GM21529 (cell line): ENCODE results near the gene CADPS.

Experiments used
- ATAC-seq: cut with Tn5 transposase; IDR thresholded peaks from one replicate; pipeline ENCODE4 v1.9.1; 2021; ENCODE audit not compliant: unreplicated experiment

The CADPS gene

DNA sequence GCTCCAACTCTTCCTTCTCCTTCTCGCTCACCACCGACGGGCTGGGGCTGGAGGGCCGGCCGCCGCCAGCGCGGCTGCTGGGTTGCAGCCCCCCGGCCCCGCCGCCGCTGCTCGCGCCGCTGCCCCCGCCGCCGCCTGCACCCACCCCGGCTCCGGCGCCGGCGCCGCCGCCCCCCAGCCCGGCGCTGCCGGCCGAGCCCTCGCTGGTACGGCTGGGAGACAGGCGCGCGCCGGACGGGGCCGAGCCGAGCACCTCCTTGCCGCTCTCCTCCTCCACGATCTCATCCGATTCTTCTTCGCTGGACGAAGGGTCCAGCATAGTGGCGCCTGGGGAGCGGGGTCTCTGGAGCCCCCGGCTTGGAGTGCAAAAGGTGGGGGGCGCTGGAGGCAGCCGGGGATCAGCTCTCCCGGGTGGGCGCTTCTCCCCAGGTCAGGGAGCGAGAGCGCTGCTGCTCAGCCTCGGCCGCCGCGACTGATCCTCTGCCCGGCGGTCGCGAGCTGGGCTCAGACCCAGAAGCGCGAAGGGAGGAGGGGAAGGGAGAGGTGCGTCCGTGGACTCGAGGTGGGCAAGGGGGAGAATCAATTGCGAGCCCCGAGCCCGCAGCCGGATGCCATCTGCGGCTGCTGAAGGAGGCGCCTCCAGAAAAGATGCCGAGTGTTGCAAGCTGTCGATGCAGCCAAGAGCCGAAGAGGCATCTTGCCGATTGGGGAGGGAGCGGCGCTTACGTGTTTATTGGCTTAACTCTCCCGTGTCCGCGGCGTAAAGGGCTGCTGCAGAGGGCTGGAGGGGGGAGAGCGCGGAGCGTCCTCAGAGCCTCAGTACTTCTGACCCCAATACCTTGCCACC lies at the start of gene CADPS:
CADPS (minus strand) TSS at position 706 of the 847 bp plus-strand sequence; CDS start at position 319, 387 bp downstream.
- ATAC-seq: no peak

- no peak for ATAC-seq
Observed at GRCh38 chr3:62923066-62923465, 47.9 kb upstream of the CADPS start.

DNA sequence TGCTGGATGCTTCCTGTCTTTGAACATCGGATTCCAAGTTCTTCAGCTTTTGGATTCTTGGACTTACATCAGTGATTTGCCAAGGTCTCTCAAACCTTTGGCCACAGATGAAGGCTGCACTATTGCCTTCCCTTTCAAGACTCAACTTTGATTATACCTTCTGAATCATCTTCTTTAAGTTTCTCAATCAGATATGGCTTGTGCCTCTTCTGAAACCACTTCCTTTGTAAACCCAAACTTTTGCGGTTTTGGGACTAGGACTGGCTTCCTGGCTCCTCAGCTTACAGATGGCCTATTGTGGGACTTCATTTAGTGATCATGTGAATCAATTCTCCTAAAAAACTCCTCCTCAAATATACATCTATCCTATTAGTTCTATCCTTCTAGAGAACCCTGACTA lies 47.1 kb upstream of the CADPS start:
- ATAC-seq: no peak

- ATAC-seq: no peak
Observed at GRCh38 chr3:62920466-62920784, 45.2 kb upstream of the CADPS start.

- ATAC-seq: no peak
Observed at GRCh38 chr3:62919784-62920465, 44.7 kb upstream of the CADPS start.

DNA sequence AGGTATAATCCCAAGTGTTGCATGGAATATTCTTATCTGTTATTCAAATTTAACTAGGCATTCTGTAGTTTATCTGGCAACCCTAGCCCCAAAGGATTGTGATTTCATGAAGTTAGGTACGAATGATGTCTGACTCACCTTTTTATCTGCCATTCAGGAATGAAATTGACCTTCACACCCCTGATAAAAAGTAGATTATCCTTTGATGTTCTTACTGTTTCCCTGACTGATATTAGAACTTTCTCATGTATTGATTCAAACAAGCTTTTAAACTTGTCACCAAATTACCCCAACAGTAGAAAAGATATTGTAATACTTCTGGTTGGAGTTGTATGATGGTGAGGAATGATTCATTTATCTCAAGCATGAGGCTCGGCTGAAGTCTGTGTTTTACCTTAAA lies 43.6 kb upstream of the CADPS start:
- no peak for ATAC-seq

GRCh38 chr3:62918131-62918530 lies 42.9 kb upstream of the CADPS start:
- ATAC-seq: no peak

DNA sequence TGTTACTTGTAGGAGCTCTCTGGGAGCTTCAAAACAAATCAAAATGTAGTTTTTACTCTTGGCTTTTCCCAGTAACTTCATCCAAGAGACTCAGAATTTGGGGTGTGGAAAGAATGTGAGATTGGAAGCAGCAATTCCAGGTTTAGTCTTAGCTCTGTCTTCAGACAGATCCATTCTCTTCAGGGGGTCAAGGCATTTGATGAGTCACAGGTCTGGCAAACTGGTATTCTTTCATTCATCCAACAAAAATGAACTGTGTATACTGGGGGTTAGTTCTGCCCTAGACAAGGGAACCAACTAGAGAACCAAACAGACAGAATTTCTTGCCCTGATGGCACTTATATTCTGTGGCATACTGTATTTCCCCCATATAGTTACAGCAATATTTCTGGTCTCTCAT lies 36.3 kb upstream of the CADPS start:
- no peak for ATAC-seq

DNA sequence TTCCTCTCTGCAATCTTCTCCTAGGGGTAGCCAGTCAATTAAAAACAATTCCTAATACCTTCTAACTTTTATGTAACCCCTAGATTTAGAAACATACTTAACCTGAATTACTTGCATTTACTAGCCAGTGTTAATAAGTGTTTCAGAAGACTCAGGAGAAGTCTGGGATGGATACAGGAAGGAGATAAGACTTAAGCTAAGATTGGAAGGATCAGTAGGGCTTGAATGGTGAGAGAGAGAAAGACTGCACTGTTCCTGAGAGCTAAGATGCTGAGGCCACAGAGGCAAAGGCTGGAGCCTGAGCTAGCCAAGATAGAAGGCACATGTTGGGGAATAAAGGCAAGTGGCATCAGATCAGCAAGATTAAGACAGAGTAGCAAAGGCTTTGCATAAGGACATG lies 30.1 kb upstream of the CADPS start:
- no peak for ATAC-seq

DNA sequence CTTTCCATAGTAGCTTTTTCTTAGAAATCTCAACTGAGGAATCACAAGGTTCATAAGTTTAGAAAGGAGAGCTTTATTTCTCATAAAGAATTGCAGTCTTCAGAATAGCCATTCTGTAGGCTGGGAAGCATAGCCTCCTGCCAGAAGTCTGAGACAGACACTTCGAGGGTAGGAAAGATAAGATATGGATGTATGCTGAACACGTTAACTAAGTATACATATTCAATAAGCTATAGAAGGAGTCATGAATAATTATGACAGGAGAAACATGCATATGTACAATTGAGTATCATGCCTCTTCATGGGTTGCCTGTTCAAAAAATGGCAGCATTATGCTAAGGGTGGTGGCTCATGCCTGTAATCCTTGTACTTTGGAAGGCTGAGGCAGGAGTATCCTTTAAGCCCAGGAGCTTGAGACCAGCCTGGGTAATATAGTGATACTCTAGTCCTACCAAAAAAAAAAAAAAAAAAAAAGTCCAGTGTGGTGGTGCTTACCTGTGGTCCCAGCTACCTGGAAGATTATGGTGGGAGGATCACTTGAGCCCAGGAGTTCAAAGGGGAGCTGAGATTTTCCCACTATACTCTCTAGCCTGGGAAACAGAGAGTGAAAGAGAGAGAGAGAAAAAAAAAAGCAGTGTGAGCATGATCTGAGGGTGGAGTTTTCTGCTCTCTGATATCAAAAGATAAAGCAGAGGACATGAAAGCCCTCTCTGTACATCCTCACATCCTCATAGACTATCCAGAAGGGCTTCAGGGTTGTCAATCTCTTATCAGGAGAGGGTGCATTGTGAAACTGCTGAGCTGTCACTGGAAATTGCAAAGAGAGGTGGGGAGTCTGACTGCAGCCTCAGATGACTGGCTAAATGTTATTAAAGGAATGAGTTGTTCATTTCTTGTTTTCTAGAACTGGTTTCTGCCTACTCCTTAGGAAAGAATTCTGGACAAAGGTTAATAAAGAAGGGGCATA lies 23.6 kb upstream of the CADPS start:
- no peak for ATAC-seq

- ATAC-seq: no peak
Observed at GRCh38 chr3:62895901-62896300, 20.7 kb upstream of the CADPS start.

- ATAC-seq: no peak
Observed at GRCh38 chr3:62892951-62893350, 17.7 kb upstream of the CADPS start.

- no peak for ATAC-seq
Observed at GRCh38 chr3:62892045-62892444, 16.8 kb upstream of the CADPS start.

DNA sequence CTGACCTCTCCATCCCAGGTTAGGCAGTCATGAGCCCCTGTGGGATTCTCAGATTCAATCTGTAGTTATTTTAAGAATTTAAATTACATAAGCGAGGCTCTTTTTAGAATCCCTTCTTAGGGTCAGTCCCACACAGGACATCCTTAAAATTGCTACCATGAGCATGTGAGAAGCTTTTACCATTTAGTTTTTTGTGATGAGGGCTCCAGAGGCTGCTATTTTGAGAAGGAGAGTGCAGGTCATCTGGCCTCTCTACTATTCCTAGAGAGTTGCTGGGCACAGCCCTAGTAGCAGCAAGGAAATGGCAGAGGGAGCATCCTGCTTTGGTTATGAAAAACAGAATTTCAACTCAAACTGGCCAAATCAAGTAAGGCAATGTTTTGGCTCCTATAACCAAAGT lies 13.6 kb upstream of the CADPS start:
- ATAC-seq: no peak

DNA sequence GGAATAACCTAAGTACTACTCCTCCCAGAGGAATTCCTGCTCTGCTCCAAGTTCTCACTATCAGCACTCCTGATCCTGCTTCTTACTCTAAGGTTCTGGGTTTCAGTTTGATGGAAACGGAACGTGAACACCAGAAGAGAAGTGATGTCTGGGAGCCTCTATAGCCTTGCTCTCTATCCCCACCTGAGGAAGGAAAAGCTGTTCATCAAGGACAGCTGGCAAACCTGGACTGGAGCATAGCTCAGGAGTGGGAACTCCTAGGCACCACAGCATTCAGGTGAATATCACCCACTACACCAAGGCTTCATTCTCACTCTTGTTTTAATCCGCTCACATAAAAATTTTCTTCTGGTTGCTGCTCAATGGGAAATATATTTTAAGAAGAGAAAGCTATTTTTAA lies 13.0 kb upstream of the CADPS start:
- ATAC-seq: no peak

DNA sequence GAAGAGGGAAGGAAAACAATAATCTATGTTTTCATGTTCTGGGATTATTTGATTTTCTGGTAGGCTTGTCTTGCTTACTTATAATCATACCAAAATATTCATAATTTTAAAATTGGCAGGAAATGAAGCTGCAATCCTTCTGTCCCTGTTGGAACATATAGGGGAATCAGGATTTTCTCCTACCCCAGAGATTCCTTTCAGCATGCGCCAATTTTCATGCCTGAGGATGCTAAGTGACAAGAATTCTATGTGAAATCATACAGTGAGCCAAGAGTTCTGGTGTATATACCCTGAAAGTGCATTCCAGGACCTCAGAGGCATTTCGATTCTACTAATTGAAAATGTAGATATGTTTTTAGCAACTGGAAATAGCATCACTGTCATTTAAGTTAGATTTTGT lies 9.9 kb upstream of the CADPS start:
- ATAC-seq: no peak

GRCh38 chr3:62884096-62884870 lies 9.1 kb upstream of the CADPS start:
- ATAC-seq: no peak

- no peak for ATAC-seq
Observed at GRCh38 chr3:62882676-62883200, 7.5 kb upstream of the CADPS start.

DNA sequence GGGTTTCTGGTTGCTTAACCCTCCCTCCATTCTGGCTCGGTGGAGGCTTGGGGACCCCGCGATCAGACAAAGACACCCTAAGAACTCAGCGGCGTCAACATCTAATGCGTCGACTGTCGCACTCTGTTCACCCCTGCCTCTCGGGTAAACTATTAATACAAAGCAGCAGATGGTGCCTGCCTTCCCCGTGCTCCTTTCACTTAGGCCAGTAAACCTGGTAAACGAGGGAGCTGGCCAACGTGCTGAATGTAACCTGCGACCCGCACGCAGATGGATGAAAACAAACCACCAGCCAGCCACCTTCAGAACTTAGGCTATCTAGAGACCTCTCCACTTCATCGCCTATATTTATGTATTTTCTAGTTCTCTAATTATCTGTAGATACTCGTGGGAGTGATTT lies 848 bp upstream of the CADPS start:
- ATAC-seq: no peak

DNA sequence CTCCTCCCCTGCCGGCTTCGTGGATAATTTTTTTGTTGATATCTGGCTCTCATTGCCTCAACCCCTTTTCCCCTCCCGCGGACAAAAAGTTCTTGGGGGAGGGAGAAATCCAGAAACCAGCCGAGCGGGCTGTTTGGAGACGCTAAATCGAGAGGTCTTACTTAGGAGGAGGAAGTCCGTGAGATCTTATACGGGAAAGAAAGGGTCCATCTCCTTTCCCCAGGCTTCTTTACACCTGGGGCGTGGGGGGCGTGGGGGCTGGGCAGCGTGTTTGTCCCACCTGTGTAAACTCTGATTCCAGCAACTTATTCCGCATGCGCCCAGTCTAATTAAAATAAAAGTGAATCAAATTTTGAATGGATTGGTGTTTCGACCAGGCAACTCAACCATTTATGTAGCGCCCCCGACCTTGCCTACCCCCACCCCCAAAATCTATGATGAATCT lies 364 bp upstream of the CADPS start:
- ATAC-seq: no peak
